K562 (cell line): Measurements from ENCODE around the gene SUOX. TPM values are rescaled to one million over a fixed set of nuclear protein-coding genes. Genes with fewer than 3 reads are reported as not detected.

Experiments
- ATAC-seq: fragments of 200-7000 bp; cut with Tn5 transposase; 3 replicates; pipeline ENCODE4 v1.9.1; 2020; ENCODE audit warnings: moderate library complexity
- BruUV-seq: library from RNA; stranded (reverse); fragments of 400-500 nt; replicated peaks from 2 replicates; lab custom pipeline; 2021; lab: Mats Ljungman, UMichigan
- CTCF ChIA-PET: fragments of 300-600 bp; formaldehyde crosslinking; extraction: SDS; loops from one replicate; lab custom pipeline; 2021; ENCODE audit warnings: low intra/inter-chr PET ratio; lab: Yijun Ruan, JAX
- POLR2A ChIA-PET: fragments of 300-600, 350-650 bp; sonication (Branson Sonifier 250); formaldehyde crosslinking; extraction: SDS; loops from one replicate; lab custom pipeline; 2021; ENCODE audit warnings: antibody characterized with exemption, inconsistent platforms; lab: Yijun Ruan, JAX
- DNase-seq, 4 experiments: peaks; one replicate each; pipeline versions ENCODE4 v3.0.0 to v3.0.0-alpha.2; 2011 to 2018; ENCODE audit warnings: low spot score in 3 of 4, mixed read lengths in 3 of 4; ENCODE audit errors: extremely low read depth in 1 of 4
- FAIRE-seq: peaks from 2 replicates; lab custom pipeline; 2011; peaks lifted over from hg19 to GRCh38; lab: Jason Lieb, UNC
- H2AFZ ChIP-seq: 2 replicates; pipeline ENCODE4 v1.6.0; 2011; ENCODE audit warnings: low read depth, low read length, control low read depth, inconsistent platforms
- H3K27ac ChIP-seq: fragments of 200-600 bp; 3 replicates; pipeline ENCODE4 v1.8.0; 2011; ENCODE audit warnings: low read depth, mild to moderate bottlenecking, control low read depth, inconsistent platforms, low read length, moderate library complexity, mixed read lengths; ENCODE audit errors: extremely low read depth
- H3K27me3 ChIP-seq, 2 experiments: fragments of 300-600 bp in 1 of 2; 2 replicates in 1 of 2; 3 replicates in 1 of 2; pipeline versions ENCODE4 v1.6.0 to v1.8.0; 2011; ENCODE audit warnings: inconsistent platforms in 2 of 2, low read length in 2 of 2, mild to moderate bottlenecking in 1 of 2, mixed read lengths in 1 of 2, moderate library complexity in 1 of 2; ENCODE audit not compliant: control insufficient read depth in 2 of 2, insufficient read depth in 2 of 2
- H3K36me3 ChIP-seq: fragments of 300-600 bp; 3 replicates; pipeline ENCODE4 v1.8.0; 2011; ENCODE audit warnings: mild to moderate bottlenecking, low read length, inconsistent platforms; ENCODE audit not compliant: control insufficient read depth, insufficient read depth
- H3K4me1 ChIP-seq, 2 experiments: fragments of 200-600 bp in 1 of 2; replicated peaks in 1 of 2; 2 replicates in 1 of 2; 3 replicates in 1 of 2; pipeline versions ENCODE4 v1.5.1 to v1.8.0; 2011; ENCODE audit warnings: inconsistent platforms in 2 of 2, low read length in 2 of 2, mild to moderate bottlenecking in 1 of 2, mixed read lengths in 1 of 2, moderate library complexity in 1 of 2; ENCODE audit not compliant: control insufficient read depth in 2 of 2, insufficient read depth in 2 of 2
- H3K4me2 ChIP-seq: 2 replicates; pipeline ENCODE4 v1.6.1; 2011; ENCODE audit warnings: low read length, control low read depth, inconsistent platforms, mixed read lengths; ENCODE audit not compliant: insufficient read depth
- H3K4me3 ChIP-seq: fragments of 200-600 bp; sonication (generic), shearing (Covaris generic); 2 replicates; pipeline ENCODE4 v1.5.1; 2016; ENCODE audit warnings: control low read depth, inconsistent platforms
- H3K79me2 ChIP-seq: fragments of 200-600 bp; 3 replicates; pipeline ENCODE4 v1.8.0; 2011; ENCODE audit warnings: low read length, inconsistent platforms; ENCODE audit not compliant: control insufficient read depth, insufficient read depth
- H3K9ac ChIP-seq, 2 experiments: 2 replicates each; pipeline versions ENCODE4 v1.6.0 to v1.6.1; 2011; ENCODE audit warnings: low read depth in 2 of 2, low read length in 2 of 2, control low read depth in 1 of 2, inconsistent platforms in 1 of 2, mild to moderate bottlenecking in 1 of 2, mixed read lengths in 1 of 2; ENCODE audit not compliant: insufficient read depth in 1 of 2
- H3K9me1 ChIP-seq: one replicate; pipeline ENCODE4 v1.6.0; 2011; ENCODE audit warnings: inconsistent platforms, mild to moderate bottlenecking, low read length, moderate library complexity; ENCODE audit not compliant: control insufficient read depth, insufficient read depth
- H3K9me3 ChIP-seq: replicated peaks from 2 replicates; pipeline ENCODE4 v1.5.1; 2011; ENCODE audit warnings: low read depth, low read length, inconsistent platforms; ENCODE audit not compliant: control insufficient read depth, insufficient read depth
- H4K20me1 ChIP-seq: replicated peaks from 2 replicates; pipeline ENCODE4 v1.6.1; 2011; ENCODE audit warnings: low read length, inconsistent platforms, mixed read lengths; ENCODE audit not compliant: control insufficient read depth, insufficient read depth
- CTCFL ChIP-seq: IDR thresholded peaks from 2 replicates; pipeline ENCODE4 v1.6.1; 2011; ENCODE audit warnings: borderline replicate concordance, low read depth, mild to moderate bottlenecking, moderate library complexity, low read length; ENCODE audit not compliant: insufficient read depth, poor library complexity, severe bottlenecking
- FOS ChIP-seq: IDR thresholded peaks from 3 replicates; pipeline ENCODE4 v1.6.1; 2011; ENCODE audit not compliant: insufficient read length; ENCODE audit errors: extremely low read depth
- KLF13 ChIP-seq: fragments of 450-650 bp; IDR thresholded peaks from 2 replicates; pipeline ENCODE4 v1.6.1; 2016; ENCODE audit warnings: missing genetic modification characterization, low read depth, mild to moderate bottlenecking, missing compliant biosample characterization, moderate library complexity, borderline replicate concordance
- POLR2A ChIP-seq: fragments of 450-650 bp; conservative IDR thresholded peaks from 2 replicates; pipeline ENCODE4 v1.6.1; 2016
- POLR2AphosphoS5 ChIP-seq: IDR thresholded peaks from 2 replicates; pipeline ENCODE4 v1.6.1; 2011; ENCODE audit warnings: mild to moderate bottlenecking, low read depth, low read length, moderate library complexity; ENCODE audit not compliant: control insufficient read depth, insufficient read depth
- SP1 ChIP-seq: sonication (generic); formaldehyde crosslinking; IDR thresholded peaks from 2 replicates; pipeline ENCODE4 v1.8.1; 2022; ENCODE audit warnings: mild to moderate bottlenecking, missing genetic modification reagents
- ZFX ChIP-seq: sonication (generic); formaldehyde crosslinking; IDR thresholded peaks from 2 replicates; pipeline ENCODE4 v1.8.0; 2022; ENCODE audit warnings: mild to moderate bottlenecking, missing genetic modification reagents, moderate library complexity
- ZNF639 ChIP-seq, 2 experiments: fragments of 200-800 bp in 1 of 2; sonication (Bioruptor generic) in 1 of 2; sonication (generic) in 1 of 2; formaldehyde crosslinking in 1 of 2; IDR thresholded peaks in 1 of 2; conservative IDR thresholded peaks in 1 of 2; 2 replicates each; pipeline versions ENCODE4 v1.5.0 to v1.6.1; 2016 to 2020; ENCODE audit warnings: missing compliant biosample characterization in 1 of 2, missing genetic modification characterization in 1 of 2, missing genetic modification reagents in 1 of 2
- WGBS: fragments of 100-300 bp; shearing (Covaris generic); methylation state at CpG from one replicate; pipeline ENCODE4 v1.1.6; 2016; ENCODE audit warnings: low coverage, mixed read lengths; ENCODE audit not compliant: insufficient coverage; ENCODE audit errors: missing lambda C conversion rate; 5-methylcytosine and 5-hydroxymethylcytosine counted together
- in situ Hi-C: fragments of 300-500 bp; cut with MboI; formaldehyde crosslinking; loops from 4 replicates; pipeline ENCODE4 v1.15.0; 2018; ENCODE audit warnings: inconsistent platforms, mixed read lengths
- intact Hi-C: fragments of 100-400 bp; cut with micrococcal nuclease; formaldehyde crosslinking; loops from 2 replicates; pipeline ENCODE4 v1.14.2; 2022
- polyA plus RNA-seq, 8 experiments: library from polyadenylated mRNA; depleted of rRNA in 4 of 8; stranded (reverse) in 5 of 8; unstranded in 3 of 8; fragments of >200 nt; fragmentation: Nextera tagmentation in 2 of 8; fragmentation: Illumina TruSeq in 1 of 8; extraction: Ambion mirVana in 2 of 8; extraction: Trizol in 1 of 8; gene quantifications; 2 replicates each; pipeline versions ENCODE4 v1.2.1 to v1.2.3, GENCODE V29; 2011 to 2014; ENCODE audit warnings: inconsistent platforms in 1 of 8, missing spikeins in 1 of 8
- total RNA-seq, 7 experiments: library from RNA; depleted of rRNA in 6 of 7; stranded (reverse); fragments of >200 nt in 6 of 7; fragmentation: Illumina TruSeq in 2 of 7; extraction: Trizol in 2 of 7; gene quantifications; 2 replicates each; pipeline versions ENCODE4 v1.2.1 to v1.2.3, GENCODE V29; 2011 to 2021; ENCODE audit warnings: low replicate concordance in 1 of 7

Gene SUOX
- total and polyA plus RNA-seq, 9 of the 15 experiments (the other 6 are each of a cell fraction or from before 2014, with no cell fraction given), result 9.2 to 39.7 (median 25.4) TPM

GRCh38 chr12:56046027-56046780 lies 49.1 kb downstream of the SUOX start:
- no peak overlapping the region for H3K4me2 ChIP-seq
- ATAC-seq (peak; percentile 2; the same call in 2 of the 3 replicates), DNase-seq (peak in 2 of 4 experiments; percentile 5 to 27)
- H3K27me3 ChIP-seq, result no peaks in the 10 kb centered on the region
- H2AFZ ChIP-seq, result no peak overlapping the region
- in situ Hi-C loops, result no loop called here
- 68% methylated on average over 9 of the region's 9 CpGs for WGBS
- H3K9me3 ChIP-seq, result no peaks in the 10 kb centered on the region
- H3K79me2 ChIP-seq, result peaks cover 27% of the 10 kb centered on the region
- ChIA-PET POLR2A (interaction anchor here (0.6 to 4.6 kb wide), 15 partner anchors 9 to 344 kb away, joined by 3 to 21 read pairs (median 3); partner anchors contain the start of genes ANKRD52, PA2G4, RAB5B and RPL41), CTCF (interaction anchor here (0.7 to 1.2 kb wide), 4 partner anchors 50 to 396 kb away, joined by 4 to 6 read pairs (median 6); partner anchors contain the start of genes MYL6 and ZC3H10)
- H3K36me3 ChIP-seq, result peaks cover 38% of the 10 kb centered on the region
- H4K20me1 ChIP-seq, result no peaks in the 10 kb centered on the region; the same call in 1 of the 2 replicates
- H3K9ac ChIP-seq, result peak overlapping the region in 1 of 2 experiments; percentile 47; a peak in 2 of 4 replicates
- H3K4me1 ChIP-seq, result peaks cover 11 to 14% of the 10 kb centered on the region in 2 experiments; a peak in 4 of 5 replicates
- no peak overlapping the region for H3K4me3 ChIP-seq
- TF ChIP-seq CTCFL (no peak), SP1 (CRISPR knock-in tag) (0 out of 2 replicates have a peak, but pooled peaks have one; percentile 14), ZNF639 (CRISPR knock-in tag; conservative IDR thresholded peaks at IDR 0.05 in 1 of 2, IDR thresholded peaks at IDR 0.05 in 1 of 2) (0 out of 4 replicates have a peak, but pooled peaks of 1 of the 2 experiments have one; percentile 7), KLF13 (peak; percentile 33; the same call in 1 of the 2 replicates), POLR2AphosphoS5 (peak; percentile 19; the same call in 1 of the 2 replicates), FOS (no peak), POLR2A (peak; percentile 5; the same call in 1 of the 2 replicates), ZFX (CRISPR knock-in tag) (peak; percentile 68)
- TF ChIP-seq, all 486 proteins: peak for 6
- peak overlapping the region; percentile 72 for H3K27ac ChIP-seq
- FAIRE-seq, result no peak
- intact Hi-C loops, result loop anchor here (5.0 to 10.0 kb wide), 2 partner anchors 146 to 179 kb away; partner anchors contain the start of genes NABP2 and RNF41
- BruUV-seq, result no TSS peak
- no peaks in the 10 kb centered on the region for H3K9me1 ChIP-seq
